Neural cell (in vitro differentiated cells): Measurements from ENCODE around the gene KIF4A.

ENCODE experiments used
- CTCF ChIP-seq: fragments of 450-650 bp; IDR thresholded peaks from 2 replicates; pipeline ENCODE4 v1.5.1; 2014; ENCODE audit warnings: antibody characterized with exemption, mild to moderate bottlenecking, moderate library complexity; ENCODE audit not compliant: poor library complexity, severe bottlenecking
- EP300 ChIP-seq: fragments of 450-650 bp; conservative IDR thresholded peaks from 2 replicates; pipeline ENCODE4 v1.6.1; 2014; ENCODE audit warnings: antibody characterized with exemption, mild to moderate bottlenecking, moderate library complexity; ENCODE audit not compliant: poor library complexity, severe bottlenecking
- EZH2 ChIP-seq: fragments of 200-600, 300-800 bp; shearing (Covaris generic), sonication (generic); IDR thresholded peaks from 2 replicates; pipeline ENCODE4 v1.6.1; 2014; ENCODE audit warnings: antibody characterized with exemption, low read length, borderline replicate concordance, mild to moderate bottlenecking; ENCODE audit not compliant: insufficient read depth, poor library complexity, severe bottlenecking
- MXI1 ChIP-seq: fragments of 450-650 bp; conservative IDR thresholded peaks from 2 replicates; pipeline ENCODE4 v1.6.1; 2014; ENCODE audit warnings: antibody characterized with exemption, mild to moderate bottlenecking; ENCODE audit not compliant: poor library complexity, severe bottlenecking
- POLR2AphosphoS5 ChIP-seq: IDR thresholded peaks from 2 replicates; pipeline ENCODE4 v1.6.1; 2012
- RAD21 ChIP-seq: fragments of 450-650 bp; conservative IDR thresholded peaks from 2 replicates; pipeline ENCODE4 v1.6.1; 2014; ENCODE audit warnings: antibody characterized with exemption, mild to moderate bottlenecking, moderate library complexity
- SMC3 ChIP-seq: fragments of 450-650 bp; conservative IDR thresholded peaks from 2 replicates; pipeline ENCODE4 v1.6.1; 2014; ENCODE audit warnings: antibody characterized with exemption, mild to moderate bottlenecking, moderate library complexity; ENCODE audit not compliant: poor library complexity
- TAF1 ChIP-seq: IDR thresholded peaks from 2 replicates; pipeline ENCODE4 v1.6.1; 2012; ENCODE audit warnings: low read depth
- TF ChIP-seq, protein P1 (sequence below): IDR thresholded peaks from 2 replicates; pipeline ENCODE4 v1.6.1; 2012; ENCODE audit warnings: borderline replicate concordance

- no peak for TF ChIP-seq CTCF
- no peak for TF ChIP-seq EZH2
- TF ChIP-seq RAD21, result no peak
- no peak for TF ChIP-seq TAF1
- TF ChIP-seq SMC3, result no peak
- no peak for TF ChIP-seq EP300
- TF ChIP-seq POLR2AphosphoS5, result no peak
- TF ChIP-seq, protein P1, sequence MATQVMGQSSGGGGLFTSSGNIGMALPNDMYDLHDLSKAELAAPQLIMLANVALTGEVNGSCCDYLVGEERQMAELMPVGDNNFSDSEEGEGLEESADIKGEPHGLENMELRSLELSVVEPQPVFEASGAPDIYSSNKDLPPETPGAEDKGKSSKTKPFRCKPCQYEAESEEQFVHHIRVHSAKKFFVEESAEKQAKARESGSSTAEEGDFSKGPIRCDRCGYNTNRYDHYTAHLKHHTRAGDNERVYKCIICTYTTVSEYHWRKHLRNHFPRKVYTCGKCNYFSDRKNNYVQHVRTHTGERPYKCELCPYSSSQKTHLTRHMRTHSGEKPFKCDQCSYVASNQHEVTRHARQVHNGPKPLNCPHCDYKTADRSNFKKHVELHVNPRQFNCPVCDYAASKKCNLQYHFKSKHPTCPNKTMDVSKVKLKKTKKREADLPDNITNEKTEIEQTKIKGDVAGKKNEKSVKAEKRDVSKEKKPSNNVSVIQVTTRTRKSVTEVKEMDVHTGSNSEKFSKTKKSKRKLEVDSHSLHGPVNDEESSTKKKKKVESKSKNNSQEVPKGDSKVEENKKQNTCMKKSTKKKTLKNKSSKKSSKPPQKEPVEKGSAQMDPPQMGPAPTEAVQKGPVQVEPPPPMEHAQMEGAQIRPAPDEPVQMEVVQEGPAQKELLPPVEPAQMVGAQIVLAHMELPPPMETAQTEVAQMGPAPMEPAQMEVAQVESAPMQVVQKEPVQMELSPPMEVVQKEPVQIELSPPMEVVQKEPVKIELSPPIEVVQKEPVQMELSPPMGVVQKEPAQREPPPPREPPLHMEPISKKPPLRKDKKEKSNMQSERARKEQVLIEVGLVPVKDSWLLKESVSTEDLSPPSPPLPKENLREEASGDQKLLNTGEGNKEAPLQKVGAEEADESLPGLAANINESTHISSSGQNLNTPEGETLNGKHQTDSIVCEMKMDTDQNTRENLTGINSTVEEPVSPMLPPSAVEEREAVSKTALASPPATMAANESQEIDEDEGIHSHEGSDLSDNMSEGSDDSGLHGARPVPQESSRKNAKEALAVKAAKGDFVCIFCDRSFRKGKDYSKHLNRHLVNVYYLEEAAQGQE, result no peak
- no peak for TF ChIP-seq MXI1
Observed at GRCh38 chrX:70257423-70258288, 32.2 kb upstream of the KIF4A start.
